GM18858 (cell line): ENCODE measurements around the gene TP53RK.

ENCODE experiments used
- ATAC-seq: cut with Tn5 transposase; IDR thresholded peaks from one replicate; pipeline ENCODE4 v1.9.1; 2021; ENCODE audit not compliant: unreplicated experiment

TP53RK gene

DNA sequence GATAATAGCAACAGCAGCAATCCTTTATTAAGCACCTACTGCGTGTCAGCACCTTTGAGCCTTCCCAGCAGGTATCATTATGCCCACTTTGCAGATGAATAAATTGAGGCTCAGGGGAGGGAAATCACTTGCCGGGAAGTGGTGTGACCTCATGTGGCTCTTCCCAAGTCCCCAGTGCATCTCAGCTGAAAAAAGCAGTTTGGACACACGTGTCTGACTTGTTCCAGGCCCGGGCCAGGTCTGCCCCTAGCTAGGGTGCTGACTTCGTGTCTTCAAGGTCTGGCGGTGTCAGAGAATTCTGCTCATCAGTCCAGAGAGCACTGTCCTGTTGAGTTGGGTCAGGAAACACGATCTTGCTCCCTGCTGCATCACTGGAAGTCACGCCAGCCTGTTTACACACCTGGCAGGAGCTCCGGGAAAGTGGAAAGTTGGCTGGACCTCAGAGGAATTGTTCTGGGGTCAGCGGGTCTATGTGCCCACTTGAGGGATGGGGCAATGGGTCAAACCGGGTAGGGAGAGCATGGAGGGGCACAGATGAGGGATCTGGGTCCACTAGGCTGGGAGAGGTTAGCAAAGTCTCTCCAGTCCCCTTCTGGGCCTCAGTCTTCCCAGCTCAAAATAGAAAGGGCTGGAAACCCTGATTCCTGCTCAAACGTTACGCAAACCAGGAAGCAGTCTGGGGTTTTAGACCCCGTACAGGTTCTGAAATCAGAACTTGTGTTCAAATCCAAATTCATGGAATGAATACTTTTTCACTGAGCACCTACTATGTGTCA lies 48.5 kb downstream of the TP53RK start:
- ATAC-seq: no peak

- no peak for ATAC-seq
Observed at GRCh38 chr20:46640044-46640443, 49.2 kb downstream of the TP53RK start.

- ATAC-seq: no peak
Observed at GRCh38 chr20:46639587-46639986, 49.7 kb downstream of the TP53RK start.

- ATAC-seq: no peak
Observed at GRCh38 chr20:46638898-46639274, 50.4 kb downstream of the TP53RK start.

- ATAC-seq: no peak
Observed at GRCh38 chr20:46638134-46638897, 50.9 kb downstream of the TP53RK start.

- no peak for ATAC-seq
Observed at GRCh38 chr20:46637427-46638133, 51.7 kb downstream of the TP53RK start.

- ATAC-seq: no peak
Observed at GRCh38 chr20:46637020-46637419, 52.2 kb downstream of the TP53RK start.

- no peak for ATAC-seq
Observed at GRCh38 chr20:46636514-46636913, 52.7 kb downstream of the TP53RK start.

DNA sequence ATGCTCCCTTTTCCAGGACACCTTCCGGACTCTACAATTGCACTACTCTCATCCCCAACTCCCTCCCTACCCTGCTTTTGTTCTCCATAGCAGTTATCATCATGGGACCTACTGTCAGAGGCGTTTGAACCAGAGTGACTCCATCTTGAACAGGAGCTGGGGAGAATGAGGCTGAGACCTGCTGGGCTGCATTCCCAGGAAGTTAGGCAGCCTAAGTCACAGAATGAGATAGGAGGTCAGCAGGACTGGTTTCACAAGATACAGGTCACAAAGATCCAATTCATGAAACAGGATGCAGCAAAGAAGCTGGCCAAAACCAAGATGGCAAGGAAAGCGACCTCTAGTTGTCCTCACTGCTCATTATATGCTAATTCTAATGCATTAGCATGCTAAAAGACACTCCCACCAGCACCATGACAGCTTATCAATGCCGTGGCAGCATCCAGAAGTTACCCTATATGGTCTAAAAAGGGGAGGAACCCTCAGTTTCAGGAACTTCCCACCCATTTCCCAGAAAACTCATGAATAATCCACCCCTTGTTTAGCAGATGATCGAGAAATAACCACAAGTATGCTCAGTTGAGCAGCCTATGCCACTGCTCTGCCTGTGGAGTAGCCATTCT lies 53.6 kb downstream of the TP53RK start:
- no peak for ATAC-seq

DNA sequence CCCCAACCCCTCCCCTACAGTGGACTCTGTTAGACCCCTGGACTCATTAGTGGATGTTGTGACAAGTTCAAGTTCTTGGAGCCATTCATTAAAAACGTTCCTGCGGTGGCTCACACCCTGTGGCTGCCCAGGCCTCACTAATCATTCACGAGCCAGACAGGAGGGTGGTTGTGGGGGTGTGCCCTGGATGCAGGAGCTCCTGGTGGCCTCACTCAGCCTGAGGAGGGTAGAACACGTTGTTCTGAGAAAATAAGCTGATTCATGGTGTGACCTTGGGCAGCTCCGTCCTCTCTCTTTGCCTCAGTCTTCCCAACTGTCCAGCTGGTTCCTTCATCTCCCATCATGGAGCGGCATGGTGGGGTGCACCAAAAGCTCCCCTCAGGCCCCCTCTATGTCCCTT lies 54.7 kb downstream of the TP53RK start:
- ATAC-seq: no peak
